ENCODE measurements around the gene PITPNM2. TPM values are rescaled to one million over a fixed set of nuclear protein-coding genes. Genes with fewer than 3 reads are reported as not detected.

PITPNM2 gene
- total RNA-seq, result 10 to 100 TPM; 15.3 to 17.9 TPM

DNA sequence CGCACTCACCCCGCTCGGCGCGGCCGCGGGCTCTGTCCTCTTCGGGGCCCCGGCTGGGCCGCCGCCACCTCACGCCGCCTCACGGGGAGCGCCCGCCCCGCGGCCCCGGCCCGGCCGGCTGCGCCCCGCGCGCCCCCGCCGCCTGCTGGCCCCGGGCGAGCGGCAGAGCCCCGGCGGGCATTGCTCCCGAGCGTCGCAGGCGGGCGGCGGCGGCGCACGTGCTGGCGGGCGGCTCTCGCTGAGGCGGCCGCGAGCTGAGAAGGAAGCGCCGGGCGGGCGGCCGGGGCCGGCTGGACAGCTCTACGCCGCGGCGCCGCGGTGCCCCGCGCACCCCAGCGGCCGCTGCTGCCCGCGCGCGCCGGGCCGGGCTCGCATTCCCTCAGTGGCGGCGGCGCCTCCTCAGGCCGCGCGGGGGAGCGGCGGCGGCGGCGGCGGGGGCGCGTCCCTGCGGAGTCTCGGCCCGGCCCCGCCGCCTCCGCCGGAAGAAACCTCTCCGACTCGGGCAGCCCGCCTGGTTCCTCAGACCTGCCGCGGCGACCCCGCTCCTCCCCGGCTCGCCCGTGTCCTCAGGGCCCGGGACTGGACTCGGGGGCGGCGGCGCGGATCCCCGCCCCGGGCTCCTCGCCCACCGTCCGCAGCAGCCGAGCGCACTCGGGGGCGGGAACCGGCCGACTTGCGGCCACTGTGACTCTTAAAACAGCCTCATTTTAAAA lies at the start of gene PITPNM2:
TSS of gene PITPNM2 (minus strand) at position 347 of the 713 bp plus-strand sequence. CDS start 116,500 bp downstream, outside the sequence.
- ChIA-PET POLR2A (interaction anchor here (0.6 to 4.3 kb wide), 12 partner anchors 10 to 176 kb away, joined by 3 to 23 read pairs (median 4); partner anchors contain the start of genes MPHOSPH9, MTRFR and OGFOD2), CTCF (interaction anchor here (1.4 to 4.3 kb wide), 5 partner anchors 24 to 106 kb away, joined by 3 to 18 read pairs (median 5); no protein-coding TSS in a partner anchor)
- Mint-ChIP-seq H3K27me3 (no peaks in the 10 kb centered on the region), H3K4me1 (ENCODE audit: low read depth) (peaks cover 30% of the 10 kb centered on the region), H3K36me3 (ENCODE audit: low read depth) (peaks cover 7% of the 10 kb centered on the region), H3K9me3 (no peaks in the 10 kb centered on the region), H3K27ac (peak within 1 kb of the TSS; percentile 87), H3K4me3 (peak within 1 kb of the TSS; percentile 76)
- ATAC-seq (peak; percentile 82), DNase-seq (peak; percentile 64)
- intact Hi-C loops (cut with micrococcal nuclease), result loop anchor here (5.0 to 10.0 kb wide), 2 partner anchors 104 to 176 kb away; partner anchors contain the start of gene OGFOD2
- TF ChIP-seq, protein P1, sequence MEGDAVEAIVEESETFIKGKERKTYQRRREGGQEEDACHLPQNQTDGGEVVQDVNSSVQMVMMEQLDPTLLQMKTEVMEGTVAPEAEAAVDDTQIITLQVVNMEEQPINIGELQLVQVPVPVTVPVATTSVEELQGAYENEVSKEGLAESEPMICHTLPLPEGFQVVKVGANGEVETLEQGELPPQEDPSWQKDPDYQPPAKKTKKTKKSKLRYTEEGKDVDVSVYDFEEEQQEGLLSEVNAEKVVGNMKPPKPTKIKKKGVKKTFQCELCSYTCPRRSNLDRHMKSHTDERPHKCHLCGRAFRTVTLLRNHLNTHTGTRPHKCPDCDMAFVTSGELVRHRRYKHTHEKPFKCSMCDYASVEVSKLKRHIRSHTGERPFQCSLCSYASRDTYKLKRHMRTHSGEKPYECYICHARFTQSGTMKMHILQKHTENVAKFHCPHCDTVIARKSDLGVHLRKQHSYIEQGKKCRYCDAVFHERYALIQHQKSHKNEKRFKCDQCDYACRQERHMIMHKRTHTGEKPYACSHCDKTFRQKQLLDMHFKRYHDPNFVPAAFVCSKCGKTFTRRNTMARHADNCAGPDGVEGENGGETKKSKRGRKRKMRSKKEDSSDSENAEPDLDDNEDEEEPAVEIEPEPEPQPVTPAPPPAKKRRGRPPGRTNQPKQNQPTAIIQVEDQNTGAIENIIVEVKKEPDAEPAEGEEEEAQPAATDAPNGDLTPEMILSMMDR (IDR thresholded peaks at IDR 0.05), result no peak

DNA sequence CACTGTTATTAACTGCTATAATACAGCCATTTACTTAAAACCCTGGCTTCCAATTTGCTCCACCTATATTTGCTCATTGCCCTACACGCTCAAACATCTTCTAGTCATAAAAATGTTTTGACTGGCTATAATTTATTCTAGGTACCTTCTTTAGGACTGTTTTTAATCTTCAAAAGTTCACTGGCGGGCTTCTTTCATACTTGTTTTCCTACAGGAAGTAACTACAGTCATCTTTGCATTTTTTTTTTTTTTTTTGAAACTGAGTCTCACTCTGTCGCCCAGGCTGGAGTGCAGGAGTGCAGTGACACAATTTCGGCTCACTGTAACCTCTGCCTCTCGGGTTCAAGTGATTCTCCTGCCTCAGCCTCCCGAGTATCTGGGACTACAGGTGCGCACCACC lies 49.5 kb upstream of the PITPNM2 start:
- intact Hi-C loops (cut with micrococcal nuclease), result no loop called here

DNA sequence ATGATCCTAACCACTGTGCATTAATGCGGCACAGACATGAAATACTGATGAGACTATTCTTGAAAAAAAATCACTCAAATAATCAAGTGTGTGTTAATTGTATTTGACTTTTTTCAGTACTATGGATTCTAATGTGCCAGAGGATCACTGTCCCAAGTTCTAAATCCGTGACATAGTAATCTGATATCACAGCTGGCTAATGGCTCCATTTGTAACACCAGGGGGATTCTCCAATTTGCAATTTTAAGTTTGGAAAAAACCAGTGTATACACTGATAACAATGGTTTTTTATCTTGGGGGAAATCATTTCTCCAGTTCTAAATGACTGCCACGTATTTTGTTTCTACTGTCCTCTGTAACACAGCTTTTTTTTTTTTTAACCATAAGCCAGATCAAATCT lies 49.0 kb upstream of the PITPNM2 start:
- no peaks in the 10 kb centered on the region for H3K27me3 Mint-ChIP-seq
- DNase-seq (no peak), ATAC-seq (no peak)
- H3K9me3 Mint-ChIP-seq, result peaks cover 3% of the 10 kb centered on the region
- ChIA-PET CTCF (no interaction called here), POLR2A (interaction anchor here (0.8 to 1.4 kb wide), 3 partner anchors 9 to 24 kb away, joined by 3 to 4 read pairs (median 3); no protein-coding TSS in a partner anchor)
- H3K36me3 Mint-ChIP-seq (ENCODE audit: low read depth), result peaks cover 51% of the 10 kb centered on the region
- H3K4me3 Mint-ChIP-seq, result no peak overlapping the region
- TF ChIP-seq, protein P1 (IDR thresholded peaks at IDR 0.05), result no peak
- H3K4me1 Mint-ChIP-seq (ENCODE audit: low read depth), result peaks cover 19% of the 10 kb centered on the region
- intact Hi-C loops (cut with micrococcal nuclease), result no loop called here
- H3K27ac Mint-ChIP-seq, result peak overlapping the region; percentile 83

More for the DNA sequence above, 49.5 kb upstream of the PITPNM2 start:
- ChIA-PET CTCF (no interaction called here), POLR2A (interaction anchor here (0.5 to 1.8 kb wide), 4 partner anchors 9 to 537 kb away, joined by 3 to 8 read pairs (median 4); partner anchors contain the start of genes MPHOSPH9 and MTRFR)
- TF ChIP-seq, protein P1 (IDR thresholded peaks at IDR 0.05), result no peak
- Mint-ChIP-seq H3K36me3 (ENCODE audit: low read depth) (peaks cover 51% of the 10 kb centered on the region), H3K27ac (peak overlapping the region; percentile 83), H3K4me3 (no peak overlapping the region), H3K9me3 (peaks cover 3% of the 10 kb centered on the region), H3K27me3 (no peaks in the 10 kb centered on the region), H3K4me1 (ENCODE audit: low read depth) (peaks cover 19% of the 10 kb centered on the region)
- ATAC-seq (peak; percentile 75), DNase-seq (peak; percentile 11)

DNA sequence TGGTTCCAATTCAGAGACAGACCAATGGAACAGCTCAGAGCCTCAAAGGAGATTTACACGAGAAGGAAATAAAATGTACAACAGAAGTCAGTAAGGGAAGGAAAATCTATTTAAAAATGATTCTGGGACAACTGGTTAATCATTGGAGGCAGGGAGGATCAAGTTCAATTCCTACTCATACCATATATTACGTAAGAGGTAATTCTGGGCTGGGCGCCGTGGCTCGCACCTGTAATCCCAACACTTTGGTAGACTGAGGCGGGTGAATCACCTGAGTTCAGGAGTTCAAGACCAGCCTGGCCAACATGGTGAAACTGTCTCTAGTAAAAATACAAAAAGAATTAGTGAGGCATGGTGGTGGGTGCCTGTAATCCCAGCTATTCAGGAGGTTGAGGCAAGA lies 36.7 kb upstream of the PITPNM2 start:
- CTCF ChIA-PET, result interaction anchor here (1.7 kb wide), 1 partner anchor 52 kb away, joined by 3 read pairs; no protein-coding TSS in a partner anchor
- Mint-ChIP-seq H3K4me3 (no peak overlapping the region), H3K27me3 (no peaks in the 10 kb centered on the region), H3K4me1 (ENCODE audit: low read depth) (no peaks in the 10 kb centered on the region), H3K27ac (no peak overlapping the region), H3K36me3 (ENCODE audit: low read depth) (peaks cover 31% of the 10 kb centered on the region), H3K9me3 (no peaks in the 10 kb centered on the region)
- DNase-seq (no peak), ATAC-seq (no peak)
- TF ChIP-seq, protein P1 (IDR thresholded peaks at IDR 0.05), result no peak
- POLR2A ChIA-PET, result no interaction called here
- intact Hi-C loops (cut with micrococcal nuclease), result no loop called here

DNA sequence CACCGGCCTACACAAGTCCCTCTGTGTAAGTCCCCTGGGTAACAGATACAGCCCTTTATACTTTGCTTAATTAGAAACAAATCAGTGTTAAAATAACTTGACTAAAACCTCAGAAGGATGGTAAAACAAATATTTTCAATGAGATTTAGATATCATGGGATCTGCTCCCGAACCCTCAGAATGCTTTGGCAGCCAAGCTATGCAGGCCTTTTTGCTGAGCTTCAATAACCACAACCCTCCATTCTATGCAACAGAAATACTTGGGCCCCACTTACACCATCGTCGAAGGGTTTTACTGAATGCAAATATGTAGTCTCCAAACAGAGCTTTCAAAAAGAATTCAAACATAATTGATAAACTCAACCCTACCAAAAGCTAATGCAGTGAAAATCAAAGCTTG lies 29.3 kb upstream of the PITPNM2 start:
- ATAC-seq (no peak), DNase-seq (no peak)
- no peak overlapping the region for H3K27ac Mint-ChIP-seq
- H3K4me1 Mint-ChIP-seq (ENCODE audit: low read depth), result no peaks in the 10 kb centered on the region
- H3K9me3 Mint-ChIP-seq, result no peaks in the 10 kb centered on the region
- intact Hi-C loops (cut with micrococcal nuclease), result no loop called here
- ChIA-PET CTCF (interaction anchor here (0.6 kb wide), 1 partner anchor 824 kb away, joined by 3 read pairs; no protein-coding TSS in a partner anchor), POLR2A (no interaction called here)
- peaks cover 34% of the 10 kb centered on the region for H3K36me3 Mint-ChIP-seq (ENCODE audit: low read depth)
- no peak overlapping the region for H3K4me3 Mint-ChIP-seq
- H3K27me3 Mint-ChIP-seq, result no peaks in the 10 kb centered on the region
- TF ChIP-seq, protein P1 (IDR thresholded peaks at IDR 0.05), result no peak
